Gastrocnemius medialis (tissue), 4 donors: Measurements from ENCODE around the gene TMEM132A.

Experiments
- POLR2A ChIP-seq, 2 donors: fragments of 450-650 bp; IDR thresholded peaks; one replicate each; pipeline ENCODE4 v1.6.1; 2017; ENCODE audit warnings: antibody characterized with exemption in 2 of 2, mild to moderate bottlenecking in 2 of 2, moderate library complexity in 2 of 2
- TF ChIP-seq, protein P1 (sequence below), 5 experiments: fragments of 450-650 bp in 3 of 5; fragments of 200-600 bp in 2 of 5; sonication (generic) in 2 of 5; IDR thresholded peaks in 4 of 5; conservative IDR thresholded peaks in 1 of 5; 1 replicate in 4 of 5; 2 replicates in 1 of 5; pipeline ENCODE4 v1.5.1; 2016 to 2019; ENCODE audit warnings: antibody characterized with exemption in 5 of 5, mild to moderate bottlenecking in 3 of 5, moderate library complexity in 3 of 5

DNA sequence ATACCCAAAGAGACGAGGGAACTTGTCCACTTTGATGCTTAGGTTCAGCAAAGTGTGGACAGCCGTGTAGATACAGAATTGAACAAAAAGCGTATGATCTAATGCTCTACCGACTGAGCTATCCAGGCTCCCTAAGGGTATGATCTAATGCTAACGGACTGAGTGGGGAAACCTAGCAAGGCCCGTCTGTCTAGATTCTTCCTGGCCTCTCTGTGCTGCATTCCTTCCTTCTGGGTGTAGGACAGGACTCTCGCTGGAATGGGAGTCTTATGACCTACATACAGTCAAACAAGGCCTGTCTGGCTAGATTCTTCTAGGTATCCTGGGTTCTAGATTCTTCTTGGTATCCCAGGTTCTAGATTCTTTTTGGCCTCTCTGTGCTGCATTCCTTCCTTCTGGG, 36.1 kb downstream of the TMEM132A start:
- TF ChIP-seq, protein P1, sequence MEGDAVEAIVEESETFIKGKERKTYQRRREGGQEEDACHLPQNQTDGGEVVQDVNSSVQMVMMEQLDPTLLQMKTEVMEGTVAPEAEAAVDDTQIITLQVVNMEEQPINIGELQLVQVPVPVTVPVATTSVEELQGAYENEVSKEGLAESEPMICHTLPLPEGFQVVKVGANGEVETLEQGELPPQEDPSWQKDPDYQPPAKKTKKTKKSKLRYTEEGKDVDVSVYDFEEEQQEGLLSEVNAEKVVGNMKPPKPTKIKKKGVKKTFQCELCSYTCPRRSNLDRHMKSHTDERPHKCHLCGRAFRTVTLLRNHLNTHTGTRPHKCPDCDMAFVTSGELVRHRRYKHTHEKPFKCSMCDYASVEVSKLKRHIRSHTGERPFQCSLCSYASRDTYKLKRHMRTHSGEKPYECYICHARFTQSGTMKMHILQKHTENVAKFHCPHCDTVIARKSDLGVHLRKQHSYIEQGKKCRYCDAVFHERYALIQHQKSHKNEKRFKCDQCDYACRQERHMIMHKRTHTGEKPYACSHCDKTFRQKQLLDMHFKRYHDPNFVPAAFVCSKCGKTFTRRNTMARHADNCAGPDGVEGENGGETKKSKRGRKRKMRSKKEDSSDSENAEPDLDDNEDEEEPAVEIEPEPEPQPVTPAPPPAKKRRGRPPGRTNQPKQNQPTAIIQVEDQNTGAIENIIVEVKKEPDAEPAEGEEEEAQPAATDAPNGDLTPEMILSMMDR (IDR thresholded peaks at IDR 0.05 in 4 of 5, conservative IDR thresholded peaks at IDR 0.05 in 1 of 5), result no peak
- TF ChIP-seq POLR2A (IDR thresholded peaks at IDR 0.05), result no peak
